Measurements from ENCODE around the gene WDR83. TPM values are rescaled to one million over a fixed set of nuclear protein-coding genes. Genes with fewer than 3 reads are reported as not detected.
"Not testable (repeated sequence)": the region's sequence is repeated elsewhere in the genome, so short reads cannot be mapped to it uniquely, and the experiment has no call there.

The WDR83 gene, protein sequence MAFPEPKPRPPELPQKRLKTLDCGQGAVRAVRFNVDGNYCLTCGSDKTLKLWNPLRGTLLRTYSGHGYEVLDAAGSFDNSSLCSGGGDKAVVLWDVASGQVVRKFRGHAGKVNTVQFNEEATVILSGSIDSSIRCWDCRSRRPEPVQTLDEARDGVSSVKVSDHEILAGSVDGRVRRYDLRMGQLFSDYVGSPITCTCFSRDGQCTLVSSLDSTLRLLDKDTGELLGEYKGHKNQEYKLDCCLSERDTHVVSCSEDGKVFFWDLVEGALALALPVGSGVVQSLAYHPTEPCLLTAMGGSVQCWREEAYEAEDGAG
- total RNA-seq (10 to 100 TPM; 10.6 to 20.5 (median 13.9) TPM), polyA plus RNA-seq (10 to 100 TPM in 2 of 3 donors, 1 to 10 TPM in 1; 3.9 to 68.5 (median 56.1) TPM)
- long read RNA-seq, donor 1 = 0 reads
- long read RNA-seq, donor 2, partial matches to known transcripts = 178 of 453 reads
- long read RNA-seq, donor 2, other reads (novel, unspliced or antisense) = 273 of 453 reads
- long read RNA-seq, donor 3, partial matches to known transcripts = 0 of 2 reads
- long read RNA-seq, donor 3, other reads (novel, unspliced or antisense) = 0 of 2 reads
- long read RNA-seq, donor 4, transcript WDR83-201 (11 exons, 1,457 nt) = major isoform, 7 of 14 reads
- long read RNA-seq, donor 4, partial matches to known transcripts = 6 of 14 reads
- long read RNA-seq, donor 4, other reads (novel, unspliced or antisense) = 1 of 14 reads
- long read RNA-seq, donor 5, transcript WDR83-201 (11 exons, 1,457 nt) = major isoform, 9 of 28 reads
- long read RNA-seq, donor 5, partial matches to known transcripts = 15 of 28 reads
- long read RNA-seq, donor 5, other reads (novel, unspliced or antisense) = 4 of 28 reads
- long read RNA-seq, donor 6, partial matches to known transcripts = 6 of 7 reads
- long read RNA-seq, donor 6, other reads (novel, unspliced or antisense) = 0 of 7 reads
- long read RNA-seq, donor 7, partial matches to known transcripts = 8 of 8 reads
- long read RNA-seq, donor 7, other reads (novel, unspliced or antisense) = 0 of 8 reads
- long read RNA-seq, donor 8, partial matches to known transcripts = 689 of 698 reads
- long read RNA-seq, donor 8, other reads (novel, unspliced or antisense) = 6 of 698 reads
- long read RNA-seq, donor 9, partial matches to known transcripts = 19 of 52 reads
- long read RNA-seq, donor 9, other reads (novel, unspliced or antisense) = 33 of 52 reads
- long read RNA-seq, donor 10 = 0 reads

DNA sequence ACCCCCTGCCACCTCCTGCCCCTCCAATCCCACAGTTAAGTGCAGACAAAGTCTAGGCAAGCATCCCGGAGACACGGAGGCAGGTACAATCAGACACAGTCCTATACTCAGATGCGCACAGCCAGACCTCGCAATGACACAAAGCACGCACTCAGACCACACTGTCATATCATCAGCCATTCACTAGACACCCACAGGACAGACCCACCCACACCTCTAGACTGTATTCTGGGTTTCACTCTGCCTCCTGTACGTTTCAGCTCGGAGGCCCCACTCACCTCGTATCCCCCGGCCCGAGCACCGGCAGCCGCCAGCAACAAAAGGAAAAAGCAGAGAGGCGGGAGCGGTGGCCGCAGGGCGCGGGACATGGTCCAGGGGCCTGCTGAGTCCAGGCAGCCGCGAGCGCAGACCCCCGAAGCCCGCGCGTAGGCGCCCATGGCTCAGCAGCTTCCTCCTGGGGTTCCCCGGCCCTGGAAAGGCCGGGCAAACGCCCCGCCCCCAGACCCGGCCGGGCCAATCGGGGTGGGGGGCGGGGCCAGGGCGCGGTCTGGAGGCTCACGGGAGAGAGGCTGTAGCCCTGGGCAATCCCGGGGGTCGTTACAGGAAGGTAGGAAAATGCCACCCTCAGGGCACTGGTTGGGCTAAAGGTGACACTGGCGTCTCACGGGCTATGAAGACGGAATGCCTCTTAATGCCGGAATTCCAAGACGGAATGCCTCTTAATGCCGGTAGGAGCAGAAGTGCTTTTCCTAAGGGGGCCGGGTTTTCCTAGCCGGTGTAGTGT lies at the start of gene WDR83, which contains the start of gene MAN2B1:
TSS of gene WDR83 (plus strand) at position 543 of the 784 bp plus-strand sequence. CDS start 2,984 bp downstream, outside the sequence.
TSS of gene MAN2B1 (minus strand) at position 478 of the 784 bp plus-strand sequence. CDS start at position 437, 41 bp downstream.
- DNase-seq = peak; percentile 59 to 79 (median 72)
- Histone ChIP-seq H3K4me1 (replicated peaks in 1 of 2) (peaks cover 17 to 36% of the 10 kb centered on the region in 2 donors), H3K9me3 (replicated peaks in 1 of 3) (no peaks in the 10 kb centered on the region), H3K27me3 (no peaks in the 10 kb centered on the region), H3K4me3 (peak within 1 kb of the TSS in 3 of 4 donors; percentile 60 to 80 (median 71)), H3K27ac (peak within 1 kb of the TSS in 4 of 5 donors; percentile 8 to 72 (median 41)), H3K36me3 (replicated peaks in 1 of 2) (peaks cover 0 to 25% of the 10 kb centered on the region in 2 donors)
- peak in 1 of 2 donors; percentile 15 for TF ChIP-seq POLR2A (IDR thresholded peaks at IDR 0.05)
- TF ChIP-seq, protein P1, sequence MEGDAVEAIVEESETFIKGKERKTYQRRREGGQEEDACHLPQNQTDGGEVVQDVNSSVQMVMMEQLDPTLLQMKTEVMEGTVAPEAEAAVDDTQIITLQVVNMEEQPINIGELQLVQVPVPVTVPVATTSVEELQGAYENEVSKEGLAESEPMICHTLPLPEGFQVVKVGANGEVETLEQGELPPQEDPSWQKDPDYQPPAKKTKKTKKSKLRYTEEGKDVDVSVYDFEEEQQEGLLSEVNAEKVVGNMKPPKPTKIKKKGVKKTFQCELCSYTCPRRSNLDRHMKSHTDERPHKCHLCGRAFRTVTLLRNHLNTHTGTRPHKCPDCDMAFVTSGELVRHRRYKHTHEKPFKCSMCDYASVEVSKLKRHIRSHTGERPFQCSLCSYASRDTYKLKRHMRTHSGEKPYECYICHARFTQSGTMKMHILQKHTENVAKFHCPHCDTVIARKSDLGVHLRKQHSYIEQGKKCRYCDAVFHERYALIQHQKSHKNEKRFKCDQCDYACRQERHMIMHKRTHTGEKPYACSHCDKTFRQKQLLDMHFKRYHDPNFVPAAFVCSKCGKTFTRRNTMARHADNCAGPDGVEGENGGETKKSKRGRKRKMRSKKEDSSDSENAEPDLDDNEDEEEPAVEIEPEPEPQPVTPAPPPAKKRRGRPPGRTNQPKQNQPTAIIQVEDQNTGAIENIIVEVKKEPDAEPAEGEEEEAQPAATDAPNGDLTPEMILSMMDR (IDR thresholded peaks at IDR 0.05) = peak in 1 of 6 experiments; percentile 4
- intact Hi-C loops (cut with DNase I) = loop anchor here in 1 of 2 donors (5.0 kb wide), 1 partner anchor 54 kb away; the partner anchor contains the start of genes ZNF490 and ZNF791
- WGBS, 4 donors = 1 to 2% (median 1%) methylated on average over 11 to 46 of the region's 46 CpGs

DNA sequence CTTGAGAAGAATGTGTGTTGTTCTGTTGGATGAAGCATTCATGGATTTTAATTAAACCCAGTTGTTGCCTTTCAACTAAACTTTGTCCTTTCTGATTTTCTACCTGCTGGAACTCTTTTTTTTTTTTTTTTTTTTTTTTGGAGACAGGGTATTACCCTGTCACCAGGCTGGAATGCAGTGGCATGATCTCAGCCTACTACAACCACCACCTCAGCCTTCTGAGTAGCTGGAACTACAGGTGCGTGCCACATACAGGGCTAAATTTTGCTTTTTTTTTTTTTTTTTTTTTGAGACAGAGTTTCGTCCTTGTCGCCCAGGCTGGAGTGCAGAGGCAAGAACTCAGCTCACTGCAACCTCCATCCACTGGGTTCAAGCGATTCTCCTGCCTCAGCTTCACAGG lies 49.0 kb upstream of the WDR83 start:
- Histone ChIP-seq H3K36me3 (replicated peaks in 1 of 2) (peaks cover 0 to 13% of the 10 kb centered on the region in 2 donors), H3K9me3 (replicated peaks in 1 of 3) (no peaks in the 10 kb centered on the region), H3K4me1 (replicated peaks in 1 of 2) (peaks cover 0 to 27% of the 10 kb centered on the region in 2 donors), H3K4me3 (no peak overlapping the region), H3K27ac (no peak overlapping the region), H3K27me3 (no peaks in the 10 kb centered on the region)
- intact Hi-C loops (cut with DNase I) = no loop called here
- no peak for DNase-seq
- WGBS, 4 donors = 84 to 100% (median 91%) methylated on average over 4 of the region's 4 CpGs
- TF ChIP-seq POLR2A (IDR thresholded peaks at IDR 0.05) = no peak
- TF ChIP-seq, protein P1 (IDR thresholded peaks at IDR 0.05) = no peak

DNA sequence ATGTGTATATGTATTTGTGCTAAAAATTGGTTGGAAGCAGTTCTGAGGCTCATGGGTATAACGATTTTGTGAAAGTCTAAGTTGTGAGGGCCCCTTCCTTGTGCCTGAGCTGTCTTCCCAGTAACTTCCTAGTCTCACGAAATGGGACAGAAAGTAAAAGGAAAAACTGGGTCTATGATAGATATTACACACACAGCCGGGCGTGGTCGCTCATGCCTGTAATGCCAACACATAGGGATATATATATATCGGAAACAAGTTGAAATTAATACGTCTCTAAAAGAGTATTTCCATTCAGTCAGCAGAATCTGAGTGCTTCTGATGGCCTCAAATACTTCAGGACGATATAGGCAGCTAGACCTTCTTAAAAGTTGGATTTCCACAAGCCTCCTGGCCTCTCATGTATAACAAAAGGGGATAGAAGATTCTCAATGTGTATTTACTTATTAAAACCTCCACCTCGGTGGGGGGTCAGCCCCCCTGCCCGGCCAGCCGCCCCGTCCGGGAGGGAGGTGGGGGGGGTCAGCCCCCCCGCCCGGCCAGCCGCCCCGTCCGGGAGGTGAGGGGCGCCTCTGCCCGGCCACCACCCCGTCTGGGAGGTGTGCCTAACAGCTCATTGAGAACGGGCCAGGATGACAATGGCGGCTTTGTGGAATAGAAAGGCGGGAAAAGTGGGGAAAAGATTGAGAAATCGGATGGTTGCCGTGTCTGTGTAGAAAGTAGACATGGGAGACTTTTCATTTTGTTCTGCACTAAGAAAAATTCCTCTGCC lies 45.2 kb upstream of the WDR83 start:
- DNase-seq; intact Hi-C loops (cut with DNase I): not testable (repeated sequence)

More for the DNA sequence above, 45.2 kb upstream of the WDR83 start:
- not testable (repeated sequence) for H3K27me3 ChIP-seq; H3K27ac ChIP-seq; H3K4me1 ChIP-seq (replicated peaks in 1 of 2); H3K9me3 ChIP-seq (replicated peaks in 1 of 3); H3K4me3 ChIP-seq
- 71 to 94% (median 75%) methylated on average over 11 to 26 of the region's 26 CpGs for WGBS, 4 donors
- H3K36me3 ChIP-seq (replicated peaks in 1 of 2) = peaks cover 0 to 25% of the 10 kb centered on the region in 2 donors

Data from adrenal gland (tissue), 19 donors.